ENCODE data around the gene NREP. TPM values are rescaled to one million over a fixed set of nuclear protein-coding genes. Genes with fewer than 3 reads are reported as not detected.

The NREP gene, protein sequence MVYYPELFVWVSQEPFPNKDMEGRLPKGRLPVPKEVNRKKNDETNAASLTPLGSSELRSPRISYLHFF
- total RNA-seq, result 756 to 790 TPM (median 778 TPM) in 3 replicates

DNA sequence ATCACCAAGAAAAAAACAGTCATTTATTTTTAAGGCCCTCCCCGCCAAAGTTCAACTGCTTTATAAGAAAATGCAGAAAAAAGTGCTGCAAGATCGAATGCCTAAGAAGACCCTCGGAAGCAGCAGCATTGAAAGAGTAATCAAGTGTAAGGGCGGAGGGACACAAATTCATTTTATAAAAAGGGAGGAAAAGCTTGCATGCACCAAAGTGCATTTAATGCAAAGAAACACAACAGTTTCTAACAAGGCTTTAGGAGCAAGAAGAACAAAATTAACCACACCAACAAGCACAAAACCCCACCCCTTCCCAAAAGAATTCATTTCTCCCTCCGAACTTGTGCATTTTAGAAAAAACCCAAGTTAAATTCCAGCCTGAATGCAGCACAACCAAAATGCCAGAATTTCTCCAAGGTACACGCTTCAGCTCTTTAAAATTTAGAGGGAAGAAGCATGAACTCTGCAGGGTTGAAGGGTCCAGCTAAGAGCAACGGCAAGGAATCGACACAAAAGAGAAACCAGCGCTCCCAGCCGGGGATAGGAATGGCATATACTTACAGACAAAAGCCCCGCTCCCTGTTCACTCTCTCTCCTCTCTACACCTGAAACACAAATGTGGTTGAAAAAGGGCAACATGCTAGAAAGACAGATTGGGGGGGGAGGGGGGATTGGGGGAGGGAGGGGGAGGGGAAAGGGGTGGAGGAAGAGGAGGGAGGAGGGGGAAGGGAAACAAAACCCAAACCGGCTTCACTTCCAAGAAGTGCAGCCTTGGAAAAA, at the start of gene NREP:
NREP (minus strand) TSS at position 614 of the 774 bp plus-strand sequence. CDS start 1,422 bp downstream, outside the sequence.
- H3K4me3 Mint-ChIP-seq, result peak within 1 kb of the TSS; percentile 82
- TF ChIP-seq, protein P1, sequence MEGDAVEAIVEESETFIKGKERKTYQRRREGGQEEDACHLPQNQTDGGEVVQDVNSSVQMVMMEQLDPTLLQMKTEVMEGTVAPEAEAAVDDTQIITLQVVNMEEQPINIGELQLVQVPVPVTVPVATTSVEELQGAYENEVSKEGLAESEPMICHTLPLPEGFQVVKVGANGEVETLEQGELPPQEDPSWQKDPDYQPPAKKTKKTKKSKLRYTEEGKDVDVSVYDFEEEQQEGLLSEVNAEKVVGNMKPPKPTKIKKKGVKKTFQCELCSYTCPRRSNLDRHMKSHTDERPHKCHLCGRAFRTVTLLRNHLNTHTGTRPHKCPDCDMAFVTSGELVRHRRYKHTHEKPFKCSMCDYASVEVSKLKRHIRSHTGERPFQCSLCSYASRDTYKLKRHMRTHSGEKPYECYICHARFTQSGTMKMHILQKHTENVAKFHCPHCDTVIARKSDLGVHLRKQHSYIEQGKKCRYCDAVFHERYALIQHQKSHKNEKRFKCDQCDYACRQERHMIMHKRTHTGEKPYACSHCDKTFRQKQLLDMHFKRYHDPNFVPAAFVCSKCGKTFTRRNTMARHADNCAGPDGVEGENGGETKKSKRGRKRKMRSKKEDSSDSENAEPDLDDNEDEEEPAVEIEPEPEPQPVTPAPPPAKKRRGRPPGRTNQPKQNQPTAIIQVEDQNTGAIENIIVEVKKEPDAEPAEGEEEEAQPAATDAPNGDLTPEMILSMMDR (IDR thresholded peaks at IDR 0.05; ENCODE audit: unreplicated experiment), result no peak
- H3K27me3 Mint-ChIP-seq (ENCODE audit: low read depth), result peaks cover 1% of the 10 kb centered on the region
- H3K36me3 Mint-ChIP-seq, result peaks cover 16% of the 10 kb centered on the region
- DNase-seq (ENCODE audit: low spot score in 2 of 2, unreplicated experiment in 2 of 2), result peak; percentile 26 to 53
- peak within 1 kb of the TSS; percentile 98 for H3K27ac Mint-ChIP-seq
- peaks cover 4% of the 10 kb centered on the region for H3K9me3 Mint-ChIP-seq
- H3K4me1 Mint-ChIP-seq, result peaks cover 46% of the 10 kb centered on the region

DNA sequence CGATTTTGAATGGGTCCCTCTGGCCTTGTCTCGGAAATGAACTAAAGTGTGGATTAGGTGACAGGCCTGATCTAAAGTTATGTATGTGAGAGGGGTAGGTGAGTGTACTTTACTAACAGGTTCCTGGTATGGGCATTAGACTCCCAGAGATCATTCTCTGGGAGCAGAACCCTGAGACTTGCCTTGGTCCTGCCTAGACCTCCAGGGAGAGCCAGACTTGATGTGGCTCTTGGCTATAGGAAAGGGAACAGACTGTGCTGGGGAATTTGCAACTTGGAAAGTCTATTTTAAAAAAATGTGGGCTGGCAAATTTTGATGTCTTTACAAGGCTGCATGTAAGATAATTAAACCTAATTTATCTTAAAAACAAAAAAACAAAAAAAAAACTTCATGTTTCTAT, 49.8 kb upstream of the NREP start:
- Mint-ChIP-seq H3K9me3 (no peaks in the 10 kb centered on the region), H3K27me3 (ENCODE audit: low read depth) (no peaks in the 10 kb centered on the region), H3K4me1 (peaks cover 22% of the 10 kb centered on the region), H3K27ac (no peak overlapping the region), H3K36me3 (no peaks in the 10 kb centered on the region), H3K4me3 (no peak overlapping the region)
- TF ChIP-seq, protein P1 (IDR thresholded peaks at IDR 0.05; ENCODE audit: unreplicated experiment), result no peak
- no peak for DNase-seq (ENCODE audit: low spot score in 2 of 2, unreplicated experiment in 2 of 2)

DNA sequence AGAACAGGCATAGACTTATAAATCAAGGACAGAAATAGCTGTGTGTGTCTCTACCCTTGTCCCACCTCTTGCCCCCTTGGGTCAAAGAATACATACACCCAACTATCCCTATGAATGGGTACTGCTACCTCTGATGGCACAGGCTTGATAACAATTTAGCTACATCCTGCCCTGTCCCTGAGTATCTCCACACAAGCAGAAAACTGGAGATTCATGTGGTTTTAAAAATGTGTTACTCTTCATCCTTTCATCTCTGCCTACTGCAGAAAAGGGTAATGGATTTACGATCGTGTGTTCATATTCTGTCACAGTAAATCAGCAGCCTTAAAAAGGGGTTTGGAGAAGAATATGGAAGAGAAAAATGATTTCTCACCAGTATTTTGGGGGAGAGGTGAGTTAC, 49.2 kb upstream of the NREP start:
- no peak overlapping the region for H3K27ac Mint-ChIP-seq
- DNase-seq (ENCODE audit: low spot score in 2 of 2, unreplicated experiment in 2 of 2), result no peak
- H3K27me3 Mint-ChIP-seq (ENCODE audit: low read depth), result no peaks in the 10 kb centered on the region
- H3K9me3 Mint-ChIP-seq, result no peaks in the 10 kb centered on the region
- TF ChIP-seq, protein P1 (IDR thresholded peaks at IDR 0.05; ENCODE audit: unreplicated experiment), result no peak
- H3K36me3 Mint-ChIP-seq, result no peaks in the 10 kb centered on the region
- peaks cover 24% of the 10 kb centered on the region for H3K4me1 Mint-ChIP-seq
- no peak overlapping the region for H3K4me3 Mint-ChIP-seq

DNA sequence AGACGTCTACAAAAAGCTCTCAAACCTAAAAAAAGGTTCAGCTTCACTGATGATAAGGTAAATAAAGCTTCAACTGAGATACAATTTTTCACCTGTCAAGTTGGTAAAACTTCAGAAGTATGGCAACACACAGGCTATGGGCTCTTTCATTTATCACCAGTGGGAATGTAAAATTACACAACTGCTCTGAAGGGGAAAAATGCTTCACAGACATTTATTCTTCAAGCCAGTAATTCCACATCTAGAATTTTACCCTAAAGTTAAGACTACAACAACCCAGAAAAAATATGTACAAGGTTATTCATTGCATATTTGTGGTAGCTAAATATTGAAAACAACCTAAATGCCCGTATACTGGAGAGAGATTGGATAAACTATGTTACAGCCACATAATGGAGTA, 48.1 kb upstream of the NREP start:
- H3K4me1 Mint-ChIP-seq, result peaks cover 30% of the 10 kb centered on the region
- no peaks in the 10 kb centered on the region for H3K27me3 Mint-ChIP-seq (ENCODE audit: low read depth)
- no peaks in the 10 kb centered on the region for H3K36me3 Mint-ChIP-seq
- no peak overlapping the region for H3K27ac Mint-ChIP-seq
- H3K4me3 Mint-ChIP-seq, result no peak overlapping the region
- TF ChIP-seq, protein P1 (IDR thresholded peaks at IDR 0.05; ENCODE audit: unreplicated experiment), result no peak
- no peak for DNase-seq (ENCODE audit: low spot score in 2 of 2, unreplicated experiment in 2 of 2)
- H3K9me3 Mint-ChIP-seq, result no peaks in the 10 kb centered on the region

DNA sequence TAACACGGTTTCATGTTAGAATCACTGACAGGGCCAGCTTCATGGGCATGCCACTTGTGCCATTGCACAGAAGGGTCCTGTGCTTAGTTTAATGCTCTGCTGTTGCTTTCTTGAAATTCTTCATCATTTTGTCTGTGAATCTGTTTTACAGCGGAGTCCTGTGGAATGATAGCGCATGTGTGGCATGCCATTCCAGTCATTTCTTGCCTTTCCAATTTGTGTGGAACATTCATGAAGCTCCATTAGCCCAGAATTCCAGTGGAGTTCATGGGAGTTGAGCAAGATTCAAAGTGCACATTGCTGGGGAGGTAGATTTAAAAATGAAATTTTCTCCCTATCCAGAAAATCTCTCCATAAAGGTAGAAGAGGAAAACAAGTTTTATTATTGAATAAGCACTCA, 43.4 kb upstream of the NREP start:
- no peaks in the 10 kb centered on the region for H3K36me3 Mint-ChIP-seq
- H3K27me3 Mint-ChIP-seq (ENCODE audit: low read depth), result no peaks in the 10 kb centered on the region
- H3K9me3 Mint-ChIP-seq, result peaks cover 3% of the 10 kb centered on the region
- DNase-seq (ENCODE audit: low spot score in 2 of 2, unreplicated experiment in 2 of 2), result no peak
- H3K4me3 Mint-ChIP-seq, result no peak overlapping the region
- peaks cover 11% of the 10 kb centered on the region for H3K4me1 Mint-ChIP-seq
- TF ChIP-seq, protein P1 (IDR thresholded peaks at IDR 0.05; ENCODE audit: unreplicated experiment), result no peak
- H3K27ac Mint-ChIP-seq, result no peak overlapping the region
